Right renal pelvis (tissue), 4 donors: ENCODE data around the gene LILRB5. TPM values are rescaled to one million over a fixed set of nuclear protein-coding genes. Genes with fewer than 3 reads are reported as not detected.
A peak's percentile ranks its signal among the peaks of the same experiment; 100 is the strongest.
"Not testable (repeated sequence)": the region's sequence is repeated elsewhere in the genome, so short reads cannot be mapped to it uniquely, and the experiment has no call there.

Experiments
- DNase-seq, 4 donors: peaks; one replicate each; pipeline ENCODE4 v3.0.0-alpha.2; 2013; ENCODE audit warnings: low read depth in 4 of 4, low spot score in 3 of 4, missing footprints in 1 of 4
- polyA plus RNA-seq, 4 donors: library from polyadenylated mRNA; unstranded; fragments of 120-200 nt; gene quantifications; one replicate each; pipeline ENCODE4 v1.2.1, GENCODE V29; 2013; ENCODE audit not compliant: insufficient read length in 4 of 4

Gene LILRB5
- polyA plus RNA-seq, 4 donors, result 1.9 to 2.6 (median 2.1) TPM

- no peak for DNase-seq
These were observed 11.1 kb downstream of the LILRB5 start for GRCh38 chr19:54245936-54246335.

GRCh38 chr19:54243809-54244208 is 13.3 kb downstream of the LILRB5 start:
- DNase-seq, result not testable (repeated sequence)

- DNase-seq, result not testable (repeated sequence)
These were observed 14.4 kb downstream of the LILRB5 start, which contains the start of gene LILRA6 for GRCh38 chr19:54242646-54243045. LILRA6 (minus strand) TSS chr19:54242790.

GRCh38 chr19:54242234-54242633 is 14.8 kb downstream of the LILRB5 start:
- DNase-seq, result not testable (repeated sequence)

GRCh38 chr19:54240372-54241336 is 16.4 kb downstream of the LILRB5 start:
- DNase-seq, result not testable (repeated sequence)

- DNase-seq, result not testable (repeated sequence)
These were observed 17.3 kb downstream of the LILRB5 start for GRCh38 chr19:54239491-54240371.

GRCh38 chr19:54233941-54234340 is 23.1 kb downstream of the LILRB5 start:
- DNase-seq, result no peak

- DNase-seq, result peak; percentile 54 to 71 (median 64)
These were observed 25.8 kb downstream of the LILRB5 start for GRCh38 chr19:54231077-54231931.

- DNase-seq, result no peak
These were observed 27.0 kb downstream of the LILRB5 start for GRCh38 chr19:54230031-54230430.

- DNase-seq, result no peak
These were observed 27.9 kb downstream of the LILRB5 start for GRCh38 chr19:54229146-54229545.

GRCh38 chr19:54224619-54225018 is 32.5 kb downstream of the LILRB5 start:
- DNase-seq, result not testable (repeated sequence)

- not testable (repeated sequence) for DNase-seq
These were observed 33.2 kb downstream of the LILRB5 start for GRCh38 chr19:54223937-54224281.

- DNase-seq, result not testable (repeated sequence)
These were observed 33.7 kb downstream of the LILRB5 start for GRCh38 chr19:54223277-54223936.

- DNase-seq, result not testable (repeated sequence)
These were observed 34.4 kb downstream of the LILRB5 start, which contains the start of gene LILRB3 for GRCh38 chr19:54222474-54223276. LILRB3 (minus strand) TSS chr19:54223007; CDS start chr19:54222976, 31 bp downstream.

GRCh38 chr19:54221947-54222346 is 35.1 kb downstream of the LILRB5 start:
- not testable (repeated sequence) for DNase-seq

GRCh38 chr19:54219702-54220101 is 37.4 kb downstream of the LILRB5 start:
- not testable (repeated sequence) for DNase-seq

- no peak for DNase-seq
These were observed 38.0 kb downstream of the LILRB5 start for GRCh38 chr19:54218960-54219661.

GRCh38 chr19:54218259-54218658 is 38.8 kb downstream of the LILRB5 start:
- DNase-seq, result no peak
